ENCODE data around the gene TRABD2A.

The TRABD2A gene

GRCh38 chr2:84830758-84831500 is 50.0 kb downstream of the TRABD2A start:
- no peak overlapping the region for H3K4me3 ChIP-seq (replicated peaks; ENCODE audit: low read depth, low read length)
- no peak for DNase-seq (ENCODE audit: low read depth)
- TF ChIP-seq CTCF (IDR thresholded peaks at IDR 0.05; ENCODE audit: low read length, missing control alignments) = no peak

- DNase-seq (ENCODE audit: low read depth) = no peak
- H3K4me3 ChIP-seq (replicated peaks; ENCODE audit: low read depth, low read length) = no peak overlapping the region
- TF ChIP-seq CTCF (IDR thresholded peaks at IDR 0.05; ENCODE audit: low read length, missing control alignments) = no peak
Observed at GRCh38 chr2:84830095-84830494, 50.8 kb downstream of the TRABD2A start.

- TF ChIP-seq CTCF (IDR thresholded peaks at IDR 0.05; ENCODE audit: low read length, missing control alignments) = no peak
- H3K4me3 ChIP-seq (replicated peaks; ENCODE audit: low read depth, low read length) = no peak overlapping the region
- no peak for DNase-seq (ENCODE audit: low read depth)
Observed at GRCh38 chr2:84829693-84830092, 51.2 kb downstream of the TRABD2A start.

DNA sequence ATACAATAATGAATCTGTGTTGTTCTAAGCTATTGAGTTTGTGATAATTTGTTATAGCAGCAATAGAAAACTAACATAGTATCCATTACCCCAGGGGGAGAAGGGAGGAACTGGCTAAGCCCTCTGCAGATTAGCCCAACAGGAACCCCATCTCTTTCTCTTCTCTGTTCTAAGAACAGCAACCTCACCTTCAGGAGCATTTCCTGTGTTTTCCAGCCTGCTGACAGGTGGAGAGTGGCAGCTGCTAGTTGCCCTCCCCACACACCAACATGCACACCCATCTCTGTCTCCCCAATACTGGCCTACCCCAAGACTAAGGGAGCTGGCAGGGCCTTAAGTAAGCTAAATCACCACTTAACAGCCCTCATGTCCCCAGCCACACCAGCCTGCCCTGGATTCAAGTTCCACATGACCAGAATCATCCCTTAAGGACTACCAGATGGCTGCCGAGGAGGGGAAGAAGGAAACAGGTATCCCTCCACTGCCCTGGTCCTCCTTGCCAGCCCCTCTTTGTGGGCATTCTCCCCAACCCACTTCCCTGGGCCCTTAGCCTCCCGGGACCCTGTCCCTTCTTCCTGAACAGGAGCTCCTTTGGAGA is 52.8 kb downstream of the TRABD2A start:
- TF ChIP-seq CTCF (IDR thresholded peaks at IDR 0.05; ENCODE audit: low read length, missing control alignments) = no peak
- no peak for DNase-seq (ENCODE audit: low read depth)
- no peak overlapping the region for H3K4me3 ChIP-seq (replicated peaks; ENCODE audit: low read depth, low read length)

DNA sequence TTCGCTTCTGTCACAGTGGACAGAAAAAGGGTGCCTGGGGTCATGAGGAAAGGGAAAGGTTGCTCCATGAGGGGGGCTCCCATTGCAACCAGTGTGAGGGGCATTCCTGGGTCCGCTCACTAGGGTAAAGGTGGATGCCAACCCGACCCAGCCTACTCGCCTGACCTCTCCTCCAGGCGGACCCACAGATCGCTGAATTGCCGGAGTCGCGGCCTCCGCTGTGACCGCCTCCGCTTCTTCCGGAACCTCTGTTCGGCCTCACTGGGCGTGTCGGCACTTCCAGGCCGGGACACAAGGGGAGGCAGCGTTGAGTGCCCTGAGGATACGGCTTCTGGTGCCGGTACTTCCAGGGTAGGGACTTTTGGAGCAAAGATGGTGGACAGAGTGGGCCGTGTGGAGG is 57.1 kb downstream of the TRABD2A start:
- no peak for DNase-seq (ENCODE audit: low read depth)

GRCh38 chr2:84823229-84823628 is 57.7 kb downstream of the TRABD2A start:
- no peak overlapping the region for H3K4me3 ChIP-seq (replicated peaks; ENCODE audit: low read depth, low read length)
- no peak for DNase-seq (ENCODE audit: low read depth)
- TF ChIP-seq CTCF (IDR thresholded peaks at IDR 0.05; ENCODE audit: low read length, missing control alignments) = no peak

More for the DNA sequence above, 57.1 kb downstream of the TRABD2A start:
- no peak for TF ChIP-seq CTCF (IDR thresholded peaks at IDR 0.05; ENCODE audit: low read length, missing control alignments)
- no peak overlapping the region for H3K4me3 ChIP-seq (replicated peaks; ENCODE audit: low read depth, low read length)

- H3K4me3 ChIP-seq (replicated peaks; ENCODE audit: low read depth, low read length) = no peak overlapping the region
- no peak for TF ChIP-seq CTCF (IDR thresholded peaks at IDR 0.05; ENCODE audit: low read length, missing control alignments)
- no peak for DNase-seq (ENCODE audit: low read depth)
Observed at GRCh38 chr2:84821806-84822205, 59.1 kb downstream of the TRABD2A start.
